HEK293T (cell line): ENCODE data around the gene SCARB2.

ENCODE experiments used
- CTCF ChIA-PET: fragments of 350-600 bp; formaldehyde crosslinking; extraction: SDS; loops from one replicate; lab custom pipeline; 2021; ENCODE audit warnings: antibody characterized with exemption, inconsistent platforms; lab: Yijun Ruan, JAX
- POLR2A ChIA-PET: fragments of 350-600 bp; formaldehyde crosslinking; extraction: SDS; loops from one replicate; lab custom pipeline; 2020; ENCODE audit warnings: antibody characterized with exemption, inconsistent platforms; lab: Yijun Ruan, JAX
- DNase-seq: peaks from one replicate; pipeline ENCODE4 v3.0.0; 2012; ENCODE audit warnings: mixed read lengths; ENCODE audit errors: extremely low spot score
- ARNT ChIP-seq: fragments of 450-650 bp; IDR thresholded peaks from 2 replicates; pipeline ENCODE4 v1.6.1; 2017; ENCODE audit warnings: mild to moderate bottlenecking
- BHLHE40 ChIP-seq: fragments of 450-650 bp; IDR thresholded peaks from 2 replicates; pipeline ENCODE4 v1.6.1; 2016; ENCODE audit warnings: mild to moderate bottlenecking, moderate library complexity, borderline replicate concordance
- CTBP1 ChIP-seq: fragments of 450-650 bp; IDR thresholded peaks from 2 replicates; pipeline ENCODE4 v1.6.1; 2016; ENCODE audit warnings: borderline replicate concordance
- ELF4 ChIP-seq: fragments of 450-650 bp; IDR thresholded peaks from 2 replicates; pipeline ENCODE4 v1.6.1; 2017; ENCODE audit warnings: antibody characterized with exemption
- FOXA1 ChIP-seq: fragments of 450-650 bp; IDR thresholded peaks from 2 replicates; pipeline ENCODE4 v1.6.1; 2016; ENCODE audit warnings: mild to moderate bottlenecking
- FOXK2 ChIP-seq: fragments of 450-650 bp; IDR thresholded peaks from 2 replicates; pipeline ENCODE4 v1.6.1; 2016; ENCODE audit warnings: mild to moderate bottlenecking
- FOXM1 ChIP-seq: fragments of 450-650 bp; IDR thresholded peaks from 2 replicates; pipeline ENCODE4 v1.6.1; 2017; ENCODE audit warnings: mild to moderate bottlenecking, borderline replicate concordance
- HDGF ChIP-seq: fragments of 450-650 bp; IDR thresholded peaks from 2 replicates; pipeline ENCODE4 v1.6.1; 2017; ENCODE audit warnings: antibody characterized with exemption, borderline replicate concordance
- L3MBTL2 ChIP-seq: fragments of 450-650 bp; conservative IDR thresholded peaks from 2 replicates; pipeline ENCODE4 v1.6.1; 2016; ENCODE audit warnings: mild to moderate bottlenecking
- LEF1 ChIP-seq: fragments of 450-650 bp; IDR thresholded peaks from 2 replicates; pipeline ENCODE4 v1.6.1; 2017; ENCODE audit warnings: mild to moderate bottlenecking, borderline replicate concordance
- NFRKB ChIP-seq: fragments of 450-650 bp; IDR thresholded peaks from 2 replicates; pipeline ENCODE4 v1.6.1; 2016; ENCODE audit warnings: mild to moderate bottlenecking, moderate library complexity
- PKNOX1 ChIP-seq: fragments of 450-650 bp; IDR thresholded peaks from 2 replicates; pipeline ENCODE4 v1.6.1; 2016
- SP1 ChIP-seq: fragments of 450-650 bp; IDR thresholded peaks from 2 replicates; pipeline ENCODE4 v1.6.1; 2017
- SUZ12 ChIP-seq: fragments of 450-650 bp; IDR thresholded peaks from 2 replicates; pipeline ENCODE4 v1.6.1; 2016; ENCODE audit warnings: mild to moderate bottlenecking
- TARDBP ChIP-seq: fragments of 450-650 bp; IDR thresholded peaks from 2 replicates; pipeline ENCODE4 v1.6.1; 2016
- ZNF384 ChIP-seq: fragments of 450-650 bp; IDR thresholded peaks from 2 replicates; pipeline ENCODE4 v1.6.1; 2016

The SCARB2 gene

DNA sequence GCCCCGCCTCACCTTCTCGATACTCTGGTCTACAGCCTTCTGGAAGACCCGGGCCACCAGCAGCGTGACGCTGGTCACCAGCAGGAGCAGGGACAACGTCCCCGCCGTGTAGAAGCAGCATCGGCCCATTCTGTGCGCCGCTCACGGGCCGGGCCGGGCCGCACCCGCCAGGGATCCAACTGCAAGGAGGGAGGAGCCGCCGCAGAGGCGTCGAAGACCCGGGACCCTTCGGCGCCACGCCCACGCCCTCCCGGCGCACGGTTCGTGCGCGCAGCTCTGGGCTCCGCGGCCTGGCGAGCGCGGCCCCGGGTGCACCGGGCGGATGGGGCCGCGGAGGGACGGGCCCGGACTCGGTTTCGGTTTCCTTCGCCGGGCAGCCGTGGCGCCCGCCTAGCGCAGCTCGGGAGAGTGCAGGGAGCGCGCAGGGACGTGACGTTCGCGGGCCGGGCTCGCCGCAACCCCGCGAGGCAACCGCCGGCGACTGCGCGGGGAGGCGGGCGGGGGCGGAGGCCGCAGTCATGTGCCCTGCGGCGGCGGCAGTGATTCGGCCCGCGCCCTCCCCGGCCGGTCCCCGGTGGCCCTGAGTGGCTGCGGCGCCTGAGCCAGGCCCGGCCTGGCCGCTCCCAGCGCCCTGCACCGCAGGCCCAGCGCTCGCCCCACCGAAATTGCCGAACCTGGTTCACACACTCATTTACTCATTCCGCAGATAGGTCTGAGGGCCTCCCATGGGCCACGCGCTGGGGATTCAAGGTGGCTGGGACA lies at the start of gene SCARB2:
SCARB2 (minus strand) TSS at position 410 of the 762 bp plus-strand sequence; CDS start at position 129, 281 bp downstream.
- POLR2A ChIA-PET = interaction anchor here (0.8 to 1.7 kb wide), 9 partner anchors 10 to 93 kb away, joined by 3 to 9 read pairs (median 4); partner anchors contain the start of gene NUP54
- peak; percentile 76 for DNase-seq
- no peak; the same call in 1 of the 2 replicates for TF ChIP-seq LEF1
- TF ChIP-seq L3MBTL2 = peak; percentile 48
- TF ChIP-seq ARNT = 0 out of 2 replicates have a peak, but pooled peaks have one; percentile 64
- CTCF ChIA-PET = interaction anchor here (1.2 kb wide), 1 partner anchor 34 kb away, joined by 3 read pairs; no protein-coding TSS in a partner anchor

GRCh38 chr4:76260571-76260970 lies 46.9 kb upstream of the SCARB2 start:
- TF ChIP-seq ARNT (no peak), NFRKB (no peak), L3MBTL2 (no peak), PKNOX1 (no peak), FOXA1 (no peak), HDGF (no peak), SP1 (no peak), SUZ12 (no peak), ELF4 (no peak), FOXK2 (no peak), CTBP1 (no peak), BHLHE40 (no peak), LEF1 (no peak), TARDBP (no peak), FOXM1 (no peak), ZNF384 (no peak)
- DNase-seq = no peak
- POLR2A ChIA-PET = no interaction called here
- CTCF ChIA-PET = no interaction called here

DNA sequence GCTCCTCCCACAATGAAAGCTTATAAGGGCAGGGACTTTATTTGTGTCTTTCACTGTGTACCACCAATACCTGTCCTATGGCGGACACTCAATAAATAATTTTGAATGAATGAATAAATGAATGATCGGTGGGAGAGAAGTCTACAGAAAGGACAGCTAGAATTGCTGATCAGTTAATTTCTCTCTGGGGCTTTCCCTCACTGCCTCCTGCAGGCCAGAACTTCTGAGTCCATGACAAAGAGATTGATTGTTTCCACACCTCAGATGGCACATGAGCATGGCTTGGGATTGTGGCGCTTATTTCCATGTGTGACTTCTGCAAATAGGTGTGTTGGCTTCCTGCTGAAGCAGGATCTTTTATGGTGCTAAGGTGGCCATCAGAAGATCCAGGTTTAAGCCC lies 44.2 kb upstream of the SCARB2 start:
- CTCF ChIA-PET = no interaction called here
- POLR2A ChIA-PET = no interaction called here
- DNase-seq = no peak
- no peak for TF ChIP-seq L3MBTL2
- no peak for TF ChIP-seq FOXA1
- no peak for TF ChIP-seq SUZ12
- TF ChIP-seq PKNOX1 = no peak
- no peak for TF ChIP-seq ZNF384
- no peak for TF ChIP-seq ELF4
- no peak for TF ChIP-seq FOXK2
- no peak for TF ChIP-seq TARDBP

DNA sequence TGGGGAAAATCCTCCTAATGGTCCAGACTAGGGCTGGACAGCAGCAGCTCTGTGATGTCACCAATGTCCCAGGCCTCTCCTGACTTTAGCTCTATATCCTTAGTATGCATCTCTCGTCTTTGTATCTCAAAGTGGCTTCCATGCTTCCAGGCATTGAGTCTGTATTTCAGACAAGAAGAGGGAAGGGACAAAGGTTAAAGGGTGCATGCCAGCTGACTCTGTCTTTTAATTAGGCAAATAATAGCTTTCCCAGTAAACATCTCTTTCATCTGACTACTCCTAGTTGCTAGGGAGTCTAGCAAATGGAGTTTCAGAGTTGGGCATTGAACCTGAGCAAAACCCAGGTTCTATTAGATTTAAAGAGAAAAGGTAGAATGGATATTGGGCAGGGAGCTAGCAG lies 43.3 kb upstream of the SCARB2 start:
- TF ChIP-seq CTBP1 (no peak), LEF1 (no peak), ARNT (no peak), L3MBTL2 (no peak)
- DNase-seq = no peak
- POLR2A ChIA-PET = no interaction called here
- CTCF ChIA-PET = no interaction called here

DNA sequence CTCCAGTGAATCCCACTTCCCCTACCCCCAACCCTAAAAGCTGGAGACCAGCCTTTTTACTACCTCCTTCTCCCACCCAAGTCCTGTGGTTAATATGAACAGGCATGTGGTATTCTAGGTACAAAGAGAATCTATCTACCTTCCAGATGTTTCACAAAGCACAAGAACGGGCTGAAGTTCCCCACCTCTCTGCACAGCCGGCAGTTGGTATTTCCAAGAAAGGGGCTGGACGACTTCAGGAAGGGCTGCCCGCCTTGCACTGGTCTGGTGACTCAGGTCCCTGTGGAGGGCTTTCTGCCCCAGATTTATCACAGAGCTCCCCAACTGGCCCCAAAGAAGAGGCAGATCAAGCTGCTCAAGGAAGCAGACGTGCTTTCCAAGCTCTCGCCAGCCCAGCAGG lies 42.4 kb upstream of the SCARB2 start:
- ChIA-PET CTCF (interaction anchor here (1.4 kb wide), 1 partner anchor 122 kb away, joined by 4 read pairs; no protein-coding TSS in a partner anchor), POLR2A (no interaction called here)
- TF ChIP-seq PKNOX1 (no peak), SP1 (no peak), L3MBTL2 (no peak), FOXA1 (no peak), FOXK2 (no peak), ZNF384 (no peak), LEF1 (no peak), SUZ12 (no peak), ARNT (no peak), ELF4 (no peak), CTBP1 (no peak), BHLHE40 (no peak), HDGF (no peak), TARDBP (no peak), FOXM1 (no peak), NFRKB (no peak)
- DNase-seq = no peak

- ChIA-PET POLR2A (interaction anchor here (1.0 to 1.1 kb wide), 2 partner anchors 40 to 54 kb away, joined by 3 to 4 read pairs; partner anchors contain the start of gene SCARB2), CTCF (interaction anchor here (0.9 to 1.6 kb wide), 2 partner anchors 75 to 124 kb away, joined by 3 to 4 read pairs; no protein-coding TSS in a partner anchor)
- TF ChIP-seq ARNT (no peak), PKNOX1 (no peak), HDGF (no peak), CTBP1 (no peak), ZNF384 (no peak), SUZ12 (no peak)
- DNase-seq = no peak
These were observed 39.9 kb upstream of the SCARB2 start for GRCh38 chr4:76253511-76253910.
